Effector memory CD4-positive, alpha-beta T cell (primary cell): ENCODE data around the gene TP73.

Source experiments
- DNase-seq, 3 donors: peaks; one replicate each; pipeline ENCODE4 v3.0.0-alpha.2; 2020
- H3K27ac ChIP-seq: 2 replicates; pipeline ENCODE4 v1.7.0; 2013; ENCODE audit warnings: mild to moderate bottlenecking, low read length, moderate library complexity; ENCODE audit not compliant: insufficient read depth, poor library complexity, severe bottlenecking
- H3K27me3 ChIP-seq: replicated peaks from 2 replicates; pipeline ENCODE4 v1.7.0; 2013; ENCODE audit warnings: mild to moderate bottlenecking, low read length; ENCODE audit not compliant: insufficient read depth, control insufficient read depth, poor library complexity, severe bottlenecking
- H3K36me3 ChIP-seq: 2 replicates; pipeline ENCODE4 v1.7.0; 2013; ENCODE audit warnings: mild to moderate bottlenecking, low read length, moderate library complexity; ENCODE audit not compliant: control insufficient read depth, insufficient read depth
- H3K4me1 ChIP-seq: 2 replicates; pipeline ENCODE4 v1.7.0; 2013; ENCODE audit warnings: low read length, mild to moderate bottlenecking; ENCODE audit not compliant: control insufficient read depth, insufficient read depth, poor library complexity, severe bottlenecking
- H3K4me3 ChIP-seq: 2 replicates; pipeline ENCODE4 v1.7.0; 2013; ENCODE audit warnings: low read length, low read depth, mild to moderate bottlenecking; ENCODE audit not compliant: insufficient read depth, poor library complexity, severe bottlenecking
- H3K9me3 ChIP-seq: 2 replicates; pipeline ENCODE4 v1.7.0; 2013; ENCODE audit warnings: mild to moderate bottlenecking, low read length, moderate library complexity; ENCODE audit not compliant: control insufficient read depth

TP73 gene

GRCh38 chr1:3777647-3778589, 125.6 kb downstream of the TP73 start:
- no peak overlapping the region for H3K4me3 ChIP-seq
- no peaks in the 10 kb centered on the region for H3K27me3 ChIP-seq
- no peak overlapping the region for H3K27ac ChIP-seq
- no peaks in the 10 kb centered on the region for H3K9me3 ChIP-seq
- peaks cover 2% of the 10 kb centered on the region for H3K4me1 ChIP-seq
- H3K36me3 ChIP-seq: peaks cover 34% of the 10 kb centered on the region
- DNase-seq: no peak

GRCh38 chr1:3778590-3779264, 126.4 kb downstream of the TP73 start:
- no peaks in the 10 kb centered on the region for H3K9me3 ChIP-seq
- no peak overlapping the region for H3K4me3 ChIP-seq
- no peaks in the 10 kb centered on the region for H3K27me3 ChIP-seq
- H3K27ac ChIP-seq: no peak overlapping the region
- no peak for DNase-seq
- peaks cover 39% of the 10 kb centered on the region for H3K36me3 ChIP-seq
- no peaks in the 10 kb centered on the region for H3K4me1 ChIP-seq

DNA sequence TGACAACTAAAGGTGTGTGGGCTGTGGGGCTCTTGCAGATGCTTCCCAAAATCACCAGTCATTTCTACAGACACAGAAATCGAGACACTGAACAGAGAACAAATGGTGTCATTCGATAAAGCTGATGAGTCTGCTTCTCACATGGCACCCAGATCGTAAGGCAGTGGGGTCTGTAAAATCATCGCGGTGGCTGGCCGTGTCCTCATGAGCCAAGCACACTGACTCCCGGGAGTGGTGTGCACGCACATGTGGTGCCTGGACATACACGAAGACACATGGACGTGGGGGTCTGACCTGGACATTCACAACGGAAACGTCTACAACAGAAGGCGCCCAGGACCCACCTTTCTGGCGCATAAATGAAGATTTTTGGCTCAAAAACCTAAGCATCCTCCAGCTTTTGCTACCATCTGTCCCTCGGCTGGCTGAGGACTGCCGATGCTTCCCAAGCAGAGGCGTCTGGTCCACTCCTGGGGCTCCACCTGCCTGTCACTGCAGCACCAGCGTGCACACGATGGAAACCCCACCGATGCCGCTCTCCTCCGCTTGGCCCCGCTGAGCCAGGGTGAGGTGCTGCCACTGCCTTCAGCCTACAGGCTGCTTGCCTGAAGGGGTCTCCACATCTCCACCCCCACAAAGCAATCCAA, 127.1 kb downstream of the TP73 start:
- peaks cover 46% of the 10 kb centered on the region for H3K36me3 ChIP-seq
- DNase-seq: no peak
- no peaks in the 10 kb centered on the region for H3K9me3 ChIP-seq
- no peaks in the 10 kb centered on the region for H3K4me1 ChIP-seq
- H3K4me3 ChIP-seq: no peak overlapping the region
- H3K27me3 ChIP-seq: no peaks in the 10 kb centered on the region
- no peak overlapping the region for H3K27ac ChIP-seq

DNA sequence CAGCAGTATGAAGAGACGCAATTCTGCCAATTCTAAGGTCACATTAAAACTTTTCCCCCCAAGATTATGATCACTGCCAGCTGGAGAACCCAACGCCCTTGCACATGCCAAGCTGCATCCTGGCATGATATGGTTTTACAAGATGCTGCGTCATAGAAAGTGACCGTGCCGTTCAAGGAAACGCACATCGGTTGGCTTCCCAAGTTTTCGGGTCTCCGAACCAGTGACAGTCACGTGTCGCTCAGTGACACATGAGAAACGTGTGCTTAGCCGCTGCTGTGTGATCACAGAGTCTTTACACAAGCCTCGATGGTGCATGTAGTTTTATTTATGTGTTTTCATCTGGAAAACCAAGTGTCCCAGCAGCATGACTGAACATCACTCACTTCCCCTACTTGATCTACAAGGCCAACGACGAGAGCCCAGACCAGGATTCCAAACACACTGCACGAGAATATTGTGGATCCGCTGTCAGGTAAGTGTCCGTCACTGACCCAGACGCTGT, 127.6 kb downstream of the TP73 start:
- no peak for DNase-seq
- Histone ChIP-seq H3K9me3 (no peaks in the 10 kb centered on the region), H3K4me3 (no peak overlapping the region), H3K27me3 (no peaks in the 10 kb centered on the region), H3K27ac (no peak overlapping the region), H3K4me1 (no peaks in the 10 kb centered on the region), H3K36me3 (peaks cover 51% of the 10 kb centered on the region)

DNA sequence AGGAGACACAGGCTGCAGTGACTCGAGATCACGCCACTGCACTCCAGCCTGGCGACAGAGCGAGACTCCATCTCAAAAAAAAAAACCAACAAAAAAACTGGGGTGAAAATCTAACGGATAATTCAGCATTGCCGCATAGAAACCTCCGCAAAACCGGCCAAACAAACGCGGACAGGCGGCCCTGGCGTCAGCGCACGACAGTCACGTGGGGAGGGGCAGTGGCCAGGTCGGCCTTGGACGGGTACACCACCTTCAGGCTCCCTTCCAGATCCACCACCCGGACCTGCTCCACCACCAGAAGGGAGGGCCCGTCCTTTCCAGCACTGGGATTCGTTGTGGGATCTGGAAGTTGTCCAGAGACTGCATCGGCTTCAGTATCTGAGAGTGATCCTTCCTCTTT, 128.6 kb downstream of the TP73 start:
- no peak overlapping the region for H3K4me3 ChIP-seq
- no peaks in the 10 kb centered on the region for H3K9me3 ChIP-seq
- no peak overlapping the region for H3K27ac ChIP-seq
- peaks cover 60% of the 10 kb centered on the region for H3K36me3 ChIP-seq
- H3K4me1 ChIP-seq: no peaks in the 10 kb centered on the region
- no peak for DNase-seq
- no peaks in the 10 kb centered on the region for H3K27me3 ChIP-seq

- Histone ChIP-seq H3K9me3 (no peaks in the 10 kb centered on the region), H3K27me3 (no peaks in the 10 kb centered on the region), H3K27ac (no peak overlapping the region), H3K36me3 (peaks cover 75% of the 10 kb centered on the region), H3K4me3 (no peak overlapping the region), H3K4me1 (peaks cover 12% of the 10 kb centered on the region)
- DNase-seq: no peak
Measured at GRCh38 chr1:3783651-3784474, 131.5 kb downstream of the TP73 start.

DNA sequence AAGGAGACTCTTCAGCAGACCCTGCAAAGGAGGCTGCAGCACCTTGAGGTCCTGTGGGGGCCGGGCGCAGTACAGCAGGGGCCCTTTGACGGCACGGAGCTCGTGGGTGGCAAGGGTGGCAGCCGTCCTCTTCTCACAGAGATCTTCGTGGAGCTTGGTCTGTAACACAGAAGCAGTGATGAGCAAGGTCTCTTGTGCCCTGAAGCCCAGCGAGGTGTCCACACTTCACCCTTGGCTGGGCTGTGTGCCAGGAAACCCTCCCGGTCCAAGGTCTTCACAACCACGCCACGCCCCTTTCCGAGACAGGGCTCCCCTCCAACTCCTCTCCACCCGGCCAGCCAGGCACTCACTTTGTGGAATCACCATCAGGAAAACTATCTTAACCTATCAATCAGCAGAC, 132.7 kb downstream of the TP73 start:
- Histone ChIP-seq H3K27me3 (no peaks in the 10 kb centered on the region), H3K27ac (no peak overlapping the region), H3K9me3 (no peaks in the 10 kb centered on the region), H3K4me3 (no peak overlapping the region), H3K36me3 (peaks cover 76% of the 10 kb centered on the region), H3K4me1 (peaks cover 12% of the 10 kb centered on the region)
- no peak for DNase-seq

- no peaks in the 10 kb centered on the region for H3K27me3 ChIP-seq
- H3K4me1 ChIP-seq: peaks cover 12% of the 10 kb centered on the region
- H3K27ac ChIP-seq: no peak overlapping the region
- H3K9me3 ChIP-seq: no peaks in the 10 kb centered on the region
- no peak overlapping the region for H3K4me3 ChIP-seq
- DNase-seq: no peak
- peaks cover 74% of the 10 kb centered on the region for H3K36me3 ChIP-seq
Measured at GRCh38 chr1:3785456-3786157, 133.3 kb downstream of the TP73 start.
